Heart left ventricle (tissue), 13 donors: Measurements from ENCODE around the gene IER5L.
"Not testable (repeated sequence)": the region's sequence is repeated elsewhere in the genome, so short reads cannot be mapped to it uniquely, and the experiment has no call there.

Experiments
- POLR2A ChIP-seq, 2 donors: fragments of 450-650 bp; IDR thresholded peaks; one replicate each; pipeline ENCODE4 v1.6.1; 2017; ENCODE audit warnings: antibody characterized with exemption in 2 of 2, mild to moderate bottlenecking in 2 of 2, moderate library complexity in 2 of 2
- TF ChIP-seq, protein P1 (sequence below), 12 donors: fragments of 200-600 bp; sonication (generic) in 4 of 12; IDR thresholded peaks; one replicate each; pipeline versions ENCODE4 v1.5.0 to v1.8.0; 2018 to 2022; ENCODE audit warnings: antibody characterized with exemption in 12 of 12, mild to moderate bottlenecking in 5 of 12
- donor health status: ischemic (EF 13 %, LVEDD 7.1; RV severe dilation, severe dysfunction).
- donor health status: DM: no; HTN: yes; CAD: no.
- donor health status: DM: no; HTN: no; CAD: no.
- donor health status: ischemic (EF 25% LVEDD 6.9; RV normal size, moderate dysfunction).
- donor health status: ischemic (EF 25% LVEDD 5.7; RV mildly dilated, moderate dysfunction).
- donor health status: ischemic (EF 35%, LVEDD 5.7; RV mildly dilated, moderate dysfunction).
- donor health status: nonischemic (EF 11% LVEDD 7.7; RV severe dilation, severe dysfunction).
- donor health status: DM: yes; HTN: yes; CAD: no.
- donor health status: PGD.
- donor health status: ischemic (EF 29% LVEDD 5.4; RV normal size, mild dysfunction).
- donor health status: nonischemic (EF 23%, LVEDD 6.1; RV moderate dilation, normal function).

GRCh38 chr9:129197045-129197444, 19.0 kb upstream of the IER5L start:
- TF ChIP-seq, protein P1, sequence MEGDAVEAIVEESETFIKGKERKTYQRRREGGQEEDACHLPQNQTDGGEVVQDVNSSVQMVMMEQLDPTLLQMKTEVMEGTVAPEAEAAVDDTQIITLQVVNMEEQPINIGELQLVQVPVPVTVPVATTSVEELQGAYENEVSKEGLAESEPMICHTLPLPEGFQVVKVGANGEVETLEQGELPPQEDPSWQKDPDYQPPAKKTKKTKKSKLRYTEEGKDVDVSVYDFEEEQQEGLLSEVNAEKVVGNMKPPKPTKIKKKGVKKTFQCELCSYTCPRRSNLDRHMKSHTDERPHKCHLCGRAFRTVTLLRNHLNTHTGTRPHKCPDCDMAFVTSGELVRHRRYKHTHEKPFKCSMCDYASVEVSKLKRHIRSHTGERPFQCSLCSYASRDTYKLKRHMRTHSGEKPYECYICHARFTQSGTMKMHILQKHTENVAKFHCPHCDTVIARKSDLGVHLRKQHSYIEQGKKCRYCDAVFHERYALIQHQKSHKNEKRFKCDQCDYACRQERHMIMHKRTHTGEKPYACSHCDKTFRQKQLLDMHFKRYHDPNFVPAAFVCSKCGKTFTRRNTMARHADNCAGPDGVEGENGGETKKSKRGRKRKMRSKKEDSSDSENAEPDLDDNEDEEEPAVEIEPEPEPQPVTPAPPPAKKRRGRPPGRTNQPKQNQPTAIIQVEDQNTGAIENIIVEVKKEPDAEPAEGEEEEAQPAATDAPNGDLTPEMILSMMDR (IDR thresholded peaks at IDR 0.05) = not testable (repeated sequence)
- not testable (repeated sequence) for TF ChIP-seq POLR2A (IDR thresholded peaks at IDR 0.05)
